CD4-positive, alpha-beta T cell (primary cell): ENCODE results near the gene SP140L. TPM values are rescaled to one million over a fixed set of nuclear protein-coding genes. Genes with fewer than 3 reads are reported as not detected.

Experiments
- ATAC-seq: fragments of 200-7000 bp; cut with Tn5 transposase; one replicate; pipeline ENCODE4 v1.10.0; 2022; ENCODE audit warnings: mild to moderate bottlenecking; ENCODE audit not compliant: poor library complexity
- CTCF ChIA-PET: fragments of 350-600 bp; sonication (Branson Sonifier 250); formaldehyde crosslinking; loops from one replicate; lab custom pipeline; 2021; ENCODE audit warnings: antibody characterized with exemption, inconsistent platforms; lab: Charles Lee
- POLR2A ChIA-PET: fragments of 350-600 bp; sonication (Branson Sonifier 250); formaldehyde crosslinking; loops from one replicate; lab custom pipeline; 2021; ENCODE audit warnings: antibody characterized with exemption, inconsistent platforms; lab: Charles Lee
- DNase-seq, 14 experiments: peaks; one replicate each; pipeline ENCODE4 v3.0.0-alpha.2; 2013 to 2020; ENCODE audit warnings: mixed read lengths in 2 of 14
- H3K27ac ChIP-seq, 2 donors: one replicate each; pipeline versions ENCODE4 v1.5.1 to v1.7.0; 2013; ENCODE audit warnings: low read length in 2 of 2, low read depth in 1 of 2, mild to moderate bottlenecking in 1 of 2
- H3K27me3 ChIP-seq, 2 experiments: 1 replicate in 1 of 2; 2 replicates in 1 of 2; pipeline versions ENCODE4 v1.6.1 to v1.7.0; 2013; ENCODE audit warnings: low read length in 2 of 2, control low read depth in 1 of 2, mild to moderate bottlenecking in 1 of 2, moderate library complexity in 1 of 2; ENCODE audit not compliant: insufficient read depth in 2 of 2, control insufficient read depth in 1 of 2
- H3K36me3 ChIP-seq: one replicate; pipeline ENCODE4 v1.6.1; 2013; ENCODE audit warnings: low read length, control low read depth; ENCODE audit not compliant: insufficient read depth
- H3K4me1 ChIP-seq: one replicate; pipeline ENCODE4 v1.6.1; 2013; ENCODE audit warnings: low read length, control low read depth; ENCODE audit not compliant: insufficient read depth
- H3K4me3 ChIP-seq: one replicate; pipeline ENCODE4 v1.5.1; 2013; ENCODE audit warnings: mild to moderate bottlenecking, low read length, moderate library complexity
- H3K9me3 ChIP-seq, 2 experiments: 1 replicate in 1 of 2; 2 replicates in 1 of 2; pipeline versions ENCODE4 v1.6.1 to v1.7.0; 2013; ENCODE audit warnings: low read length in 2 of 2, mild to moderate bottlenecking in 2 of 2, control low read depth in 1 of 2, moderate library complexity in 1 of 2; ENCODE audit not compliant: control insufficient read depth in 1 of 2, insufficient read depth in 1 of 2
- H3K27ac Mint-ChIP-seq: one replicate; pipeline ENCODE4 v1.8.0; 2020; ENCODE audit warnings: mixed read lengths
- H3K27me3 Mint-ChIP-seq: one replicate; pipeline ENCODE4 v1.8.0; 2021; ENCODE audit warnings: mixed read lengths
- H3K36me3 Mint-ChIP-seq: one replicate; pipeline ENCODE4 v1.8.0; 2021; ENCODE audit warnings: low read depth, mixed read lengths
- H3K4me1 Mint-ChIP-seq: one replicate; pipeline ENCODE4 v1.8.0; 2021; ENCODE audit warnings: low read depth, mixed read lengths
- H3K4me3 Mint-ChIP-seq: one replicate; pipeline ENCODE4 v1.8.0; 2020; ENCODE audit warnings: mild to moderate bottlenecking, mixed read lengths
- H3K9me3 Mint-ChIP-seq: one replicate; pipeline ENCODE4 v1.8.0; 2020; ENCODE audit warnings: mixed read lengths
- CTCF ChIP-seq: fragments of 200-600 bp; IDR thresholded peaks from one replicate; pipeline ENCODE4 v1.8.0; 2022; ENCODE audit warnings: antibody characterized with exemption, mild to moderate bottlenecking
- intact Hi-C, 2 experiments: fragments of 100-400 bp; cut with DNase I in 1 of 2; cut with micrococcal nuclease in 1 of 2; formaldehyde crosslinking; loops; one replicate each; pipeline versions ENCODE4 v1.15.1 to v1.9.0; 2023 to 2025; cut with DNase I, micrococcal nuclease
- total RNA-seq, 174 experiments: library from RNA in 2 of 174; stranded (reverse) in 2 of 174; gene quantifications; one replicate each; pipeline ENCODE4 v1.2.3 and lab custom pipeline; 2021 to 2026

The SP140L gene
- total RNA-seq, 2 experiments from 2014 or later, result 55.3 to 64.1 TPM

- peaks cover 95% of the 10 kb centered on the region for H3K36me3 ChIP-seq
- no peaks in the 10 kb centered on the region for H3K4me1 ChIP-seq
- intact Hi-C loops, result no loop called here
- DNase-seq, result no peak
- POLR2A ChIA-PET, result interaction anchor here (0.8 kb wide), 1 partner anchor 32 kb away, joined by 3 read pairs; the partner anchor contains the start of gene SP140L
- no peak overlapping the region for H3K4me3 ChIP-seq
- CTCF ChIA-PET, result no interaction called here
- no peak overlapping the region for H3K4me3 Mint-ChIP-seq
- peaks cover 0 to 8% of the 10 kb centered on the region in 2 experiments for H3K9me3 ChIP-seq
- no peaks in the 10 kb centered on the region for H3K27me3 Mint-ChIP-seq
- H3K4me1 Mint-ChIP-seq, result no peaks in the 10 kb centered on the region
- TF ChIP-seq CTCF, result no peak
- no peak overlapping the region for H3K27ac ChIP-seq
- H3K9me3 Mint-ChIP-seq, result peaks cover 4% of the 10 kb centered on the region
- ATAC-seq, result no peak
- no peaks in the 10 kb centered on the region for H3K27me3 ChIP-seq
- H3K27ac Mint-ChIP-seq, result no peak overlapping the region
- peaks cover 94% of the 10 kb centered on the region for H3K36me3 Mint-ChIP-seq
Observed at GRCh38 chr2:230295192-230295591, 31.8 kb upstream of the SP140L start.

GRCh38 chr2:230296917-230297316 lies 30.1 kb upstream of the SP140L start:
- no peak overlapping the region for H3K4me3 ChIP-seq
- H3K9me3 Mint-ChIP-seq, result peaks cover 8% of the 10 kb centered on the region
- peaks cover 0 to 8% of the 10 kb centered on the region in 2 experiments for H3K9me3 ChIP-seq
- ChIA-PET CTCF (no interaction called here), POLR2A (no interaction called here)
- ATAC-seq (no peak), DNase-seq (no peak)
- no peaks in the 10 kb centered on the region for H3K27me3 Mint-ChIP-seq
- TF ChIP-seq CTCF, result no peak
- peaks cover 94% of the 10 kb centered on the region for H3K36me3 Mint-ChIP-seq
- peaks cover 82% of the 10 kb centered on the region for H3K36me3 ChIP-seq
- no peak overlapping the region for H3K27ac Mint-ChIP-seq
- H3K27ac ChIP-seq, result no peak overlapping the region
- H3K27me3 ChIP-seq, result no peaks in the 10 kb centered on the region
- H3K4me1 ChIP-seq, result no peaks in the 10 kb centered on the region
- intact Hi-C loops, result no loop called here
- no peak overlapping the region for H3K4me3 Mint-ChIP-seq
- H3K4me1 Mint-ChIP-seq, result no peaks in the 10 kb centered on the region

GRCh38 chr2:230299618-230300017 lies 27.4 kb upstream of the SP140L start:
- ChIA-PET CTCF (interaction anchor here (0.9 kb wide), 1 partner anchor 15 kb away, joined by 3 read pairs; no protein-coding TSS in a partner anchor), POLR2A (no interaction called here)
- peaks cover 0 to 8% of the 10 kb centered on the region in 2 experiments for H3K9me3 ChIP-seq
- ATAC-seq, result no peak
- intact Hi-C loops, result no loop called here
- Mint-ChIP-seq H3K4me3 (no peak overlapping the region), H3K27ac (no peak overlapping the region), H3K9me3 (peaks cover 20% of the 10 kb centered on the region), H3K4me1 (no peaks in the 10 kb centered on the region), H3K36me3 (peaks cover 82% of the 10 kb centered on the region), H3K27me3 (no peaks in the 10 kb centered on the region)
- no peak overlapping the region for H3K27ac ChIP-seq
- no peaks in the 10 kb centered on the region for H3K27me3 ChIP-seq
- DNase-seq, result no peak
- H3K4me1 ChIP-seq, result no peaks in the 10 kb centered on the region
- TF ChIP-seq CTCF, result no peak
- H3K36me3 ChIP-seq, result peaks cover 56% of the 10 kb centered on the region
- no peak overlapping the region for H3K4me3 ChIP-seq
